ENCODE data around the gene PLG. TPM values are rescaled to one million over a fixed set of nuclear protein-coding genes. Genes with fewer than 3 reads are reported as not detected.
"Not testable (repeated sequence)": the region's sequence is repeated elsewhere in the genome, so short reads cannot be mapped to it uniquely, and the experiment has no call there.

The PLG gene
- total RNA-seq, 2 donors from 2014 or later: not detected

DNA sequence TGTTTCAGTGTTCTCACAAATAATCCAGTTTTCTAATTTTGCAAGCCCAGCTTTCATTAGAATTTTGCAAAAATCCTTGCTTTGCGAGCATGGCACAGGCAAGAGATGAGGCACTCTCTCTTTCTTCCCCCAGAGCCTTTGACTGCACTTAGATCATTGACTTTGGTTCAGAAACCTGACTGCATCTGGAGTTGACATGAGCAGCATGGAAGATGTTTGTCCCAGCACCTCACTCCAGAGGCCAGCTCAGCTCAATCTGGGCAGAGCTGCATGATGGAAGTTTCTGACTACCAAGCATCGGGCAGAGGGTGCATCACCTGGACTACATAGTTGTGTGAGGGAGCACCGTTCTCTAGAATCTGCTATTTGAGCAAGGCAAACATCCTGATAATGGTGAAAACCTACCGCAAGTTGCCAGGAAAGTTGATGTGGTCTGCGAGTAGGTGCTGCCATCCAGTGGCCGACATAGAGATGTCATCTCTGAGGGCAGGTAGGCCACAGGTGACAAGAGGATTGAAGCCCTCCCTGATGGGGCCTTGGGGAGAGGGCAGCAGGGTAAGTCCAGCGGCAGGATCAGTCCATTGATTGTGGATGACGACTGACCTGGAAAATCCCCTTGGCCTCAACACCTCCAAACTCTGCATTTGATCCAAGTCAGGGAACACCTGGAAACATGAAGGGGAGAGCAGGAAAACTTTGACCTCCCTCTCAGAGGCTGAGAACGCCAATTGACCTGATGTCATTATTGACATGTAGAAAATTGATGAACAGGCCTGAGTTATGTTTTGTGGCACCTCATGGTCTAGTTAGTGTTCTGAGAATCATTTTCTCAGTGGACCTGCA lies 34.2 kb upstream of the PLG start:
- no peak for TF ChIP-seq POLR2A (IDR thresholded peaks at IDR 0.05)
- TF ChIP-seq, protein P1, sequence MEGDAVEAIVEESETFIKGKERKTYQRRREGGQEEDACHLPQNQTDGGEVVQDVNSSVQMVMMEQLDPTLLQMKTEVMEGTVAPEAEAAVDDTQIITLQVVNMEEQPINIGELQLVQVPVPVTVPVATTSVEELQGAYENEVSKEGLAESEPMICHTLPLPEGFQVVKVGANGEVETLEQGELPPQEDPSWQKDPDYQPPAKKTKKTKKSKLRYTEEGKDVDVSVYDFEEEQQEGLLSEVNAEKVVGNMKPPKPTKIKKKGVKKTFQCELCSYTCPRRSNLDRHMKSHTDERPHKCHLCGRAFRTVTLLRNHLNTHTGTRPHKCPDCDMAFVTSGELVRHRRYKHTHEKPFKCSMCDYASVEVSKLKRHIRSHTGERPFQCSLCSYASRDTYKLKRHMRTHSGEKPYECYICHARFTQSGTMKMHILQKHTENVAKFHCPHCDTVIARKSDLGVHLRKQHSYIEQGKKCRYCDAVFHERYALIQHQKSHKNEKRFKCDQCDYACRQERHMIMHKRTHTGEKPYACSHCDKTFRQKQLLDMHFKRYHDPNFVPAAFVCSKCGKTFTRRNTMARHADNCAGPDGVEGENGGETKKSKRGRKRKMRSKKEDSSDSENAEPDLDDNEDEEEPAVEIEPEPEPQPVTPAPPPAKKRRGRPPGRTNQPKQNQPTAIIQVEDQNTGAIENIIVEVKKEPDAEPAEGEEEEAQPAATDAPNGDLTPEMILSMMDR (IDR thresholded peaks at IDR 0.05): peak; percentile 37 to 68 (median 53)
- peaks cover 3% of the 10 kb centered on the region for H3K4me1 ChIP-seq
- H3K27ac ChIP-seq: no peak overlapping the region
- no peaks in the 10 kb centered on the region for H3K9me3 ChIP-seq
- ATAC-seq (peak; percentile 68), DNase-seq (peak; percentile 56 to 63 (median 60))
- H3K36me3 ChIP-seq (replicated peaks in 1 of 2; ENCODE audit: insufficient read depth in 1 of 2, low read depth in 2 of 2): no peaks in the 10 kb centered on the region
- H3K4me3 ChIP-seq: no peak overlapping the region
- peaks cover 0 to 5% of the 10 kb centered on the region in 2 donors for H3K27me3 ChIP-seq
- 19 to 23% methylated on average over 9 of the region's 9 CpGs for WGBS, 2 donors
- intact Hi-C loops (cut with DNase I): no loop called here

DNA sequence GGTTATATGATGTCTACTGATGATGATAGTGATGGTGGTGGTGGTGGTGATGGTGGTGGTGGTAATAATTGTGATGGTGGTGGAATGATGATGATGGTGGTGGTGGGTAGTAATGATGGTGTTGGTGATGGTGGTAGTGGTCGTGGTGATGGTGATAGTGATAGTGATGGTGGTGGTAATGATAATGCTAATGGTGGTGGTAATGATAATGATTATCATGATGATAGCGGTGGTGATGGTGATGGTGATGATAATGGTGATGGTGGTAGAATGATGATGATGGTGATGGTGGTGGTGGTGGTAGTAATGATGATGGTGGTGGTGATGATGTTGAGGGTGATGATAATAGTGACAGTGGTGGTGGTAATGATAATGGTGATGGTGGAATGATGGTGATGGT lies 33.5 kb upstream of the PLG start:
- no peak overlapping the region for H3K27ac ChIP-seq
- intact Hi-C loops (cut with DNase I): no loop called here
- TF ChIP-seq, protein P1 (IDR thresholded peaks at IDR 0.05): no peak
- TF ChIP-seq POLR2A (IDR thresholded peaks at IDR 0.05): no peak
- H3K9me3 ChIP-seq: no peaks in the 10 kb centered on the region
- H3K4me1 ChIP-seq: peaks cover 3% of the 10 kb centered on the region
- no peak overlapping the region for H3K4me3 ChIP-seq
- no peak for ATAC-seq
- DNase-seq: no peak
- peaks cover 0 to 5% of the 10 kb centered on the region in 2 donors for H3K27me3 ChIP-seq
- 61 to 65% methylated on average over 2 of the region's 2 CpGs for WGBS, 2 donors
- no peaks in the 10 kb centered on the region for H3K36me3 ChIP-seq (replicated peaks in 1 of 2; ENCODE audit: insufficient read depth in 1 of 2, low read depth in 2 of 2)

DNA sequence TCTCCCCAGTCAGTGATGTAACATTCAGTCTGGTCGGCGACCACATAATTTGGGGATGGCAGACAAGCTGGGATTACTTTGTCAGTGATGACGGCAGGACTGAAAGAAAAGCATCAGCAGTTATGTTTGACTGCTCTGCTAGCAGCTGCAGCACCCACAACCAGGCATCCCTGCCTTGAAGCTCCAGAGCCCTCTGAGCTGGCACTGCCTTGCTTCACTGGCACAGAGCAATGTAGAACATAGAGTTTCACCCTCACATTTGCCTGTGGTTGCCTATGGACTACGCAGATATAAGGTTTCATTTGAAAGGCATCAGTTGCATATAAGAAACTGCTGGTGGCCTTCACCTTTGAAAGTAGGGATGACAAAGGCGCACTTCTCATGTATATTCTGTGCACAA lies 25.6 kb upstream of the PLG start:
- H3K4me1 ChIP-seq; intact Hi-C loops (cut with DNase I); H3K4me3 ChIP-seq; ATAC-seq; H3K27me3 ChIP-seq; DNase-seq; H3K27ac ChIP-seq; H3K36me3 ChIP-seq (replicated peaks in 1 of 2; ENCODE audit: insufficient read depth in 1 of 2, low read depth in 2 of 2); H3K9me3 ChIP-seq: not testable (repeated sequence)
- WGBS, 2 donors: 84% methylated on average over 5 of the region's 5 CpGs

DNA sequence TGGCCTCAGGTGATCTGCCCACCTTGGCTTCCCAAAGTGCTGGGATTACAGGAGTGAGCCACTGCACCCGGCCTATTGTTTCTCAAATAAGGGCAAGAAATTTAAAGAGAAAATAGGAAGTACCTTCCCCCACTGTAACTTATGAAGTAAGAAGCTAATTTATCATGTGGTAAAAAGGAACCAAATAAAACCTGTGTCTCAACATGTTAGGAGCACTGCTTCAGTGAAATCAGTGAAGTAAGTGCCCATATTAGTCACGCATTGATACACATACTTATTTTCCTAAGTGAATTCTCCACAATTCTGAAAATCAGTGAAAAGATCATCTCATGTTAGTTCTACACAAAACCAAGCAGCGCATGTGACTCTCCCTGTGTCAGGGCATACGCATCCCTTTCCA lies 23.8 kb upstream of the PLG start:
- ATAC-seq: no peak
- Histone ChIP-seq H3K4me3 (no peak overlapping the region), H3K36me3 (replicated peaks in 1 of 2; ENCODE audit: insufficient read depth in 1 of 2, low read depth in 2 of 2) (no peaks in the 10 kb centered on the region), H3K4me1 (no peaks in the 10 kb centered on the region), H3K27me3 (no peaks in the 10 kb centered on the region), H3K9me3 (no peaks in the 10 kb centered on the region), H3K27ac (no peak overlapping the region)
- WGBS, 2 donors: 83 to 92% methylated on average over 4 of the region's 4 CpGs
- DNase-seq: no peak
- TF ChIP-seq POLR2A (IDR thresholded peaks at IDR 0.05): no peak
- TF ChIP-seq, protein P1 (IDR thresholded peaks at IDR 0.05): no peak
- intact Hi-C loops (cut with DNase I): no loop called here

DNA sequence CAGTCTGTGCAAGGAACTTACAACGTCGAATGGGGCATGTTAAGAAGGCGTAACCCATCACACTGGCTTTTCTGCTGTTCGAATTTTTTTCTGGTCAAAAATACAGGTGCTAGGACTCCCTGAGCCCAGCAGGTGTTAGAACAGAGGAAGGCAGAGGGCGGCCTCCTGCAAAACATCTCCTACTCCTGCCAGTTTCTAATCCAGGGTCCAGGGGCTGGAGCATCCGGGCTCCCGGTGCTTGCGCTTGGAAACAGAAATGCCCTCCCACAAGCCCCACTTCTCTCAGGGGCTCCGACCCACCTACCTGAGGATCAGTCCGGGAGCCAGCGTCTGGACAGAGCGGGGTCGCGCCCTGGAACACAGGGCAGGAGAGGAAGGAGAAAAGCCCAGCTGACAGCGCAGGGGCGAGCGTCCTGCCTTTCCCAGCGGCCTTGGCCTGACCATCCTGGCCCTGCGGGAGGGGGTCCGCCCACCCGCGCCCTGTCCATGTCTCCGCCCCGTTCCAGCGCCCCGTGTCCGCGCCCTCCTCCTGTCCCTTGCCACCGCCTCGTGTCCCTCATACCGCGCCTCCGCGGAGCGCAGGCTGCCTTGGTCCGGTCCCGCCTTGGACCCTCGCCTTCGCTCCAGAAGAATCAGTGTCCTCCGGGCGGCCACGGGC lies 23.2 kb upstream of the PLG start:
- Histone ChIP-seq H3K4me1 (no peaks in the 10 kb centered on the region), H3K27ac (no peak overlapping the region), H3K9me3 (no peaks in the 10 kb centered on the region), H3K27me3 (no peaks in the 10 kb centered on the region), H3K4me3 (peak overlapping the region; percentile 16 to 23), H3K36me3 (replicated peaks in 1 of 2; ENCODE audit: insufficient read depth in 1 of 2, low read depth in 2 of 2) (no peaks in the 10 kb centered on the region)
- ATAC-seq (peak; percentile 47), DNase-seq (peak in 3 of 4 donors; percentile 17 to 38 (median 17))
- 7 to 33% methylated on average over 7 to 42 of the region's 42 CpGs for WGBS, 2 donors
- intact Hi-C loops (cut with DNase I): no loop called here
- TF ChIP-seq POLR2A (IDR thresholded peaks at IDR 0.05): no peak
- TF ChIP-seq, protein P1 (IDR thresholded peaks at IDR 0.05): no peak
